Measurements from ENCODE around the gene PDLIM1. TPM values are rescaled to one million over a fixed set of nuclear protein-coding genes. Genes with fewer than 3 reads are reported as not detected.

PDLIM1 gene
- polyA plus RNA-seq, 1 donor (not counting 4 experiments of a cell fraction or from before 2014, with no cell fraction given): 298 TPM

- no peak overlapping the region for H3K27ac ChIP-seq (ENCODE audit: control insufficient read depth, insufficient read depth, low read length)
- H2AFZ ChIP-seq (ENCODE audit: control insufficient read depth, low read length): no peak overlapping the region
- H3K9ac ChIP-seq (ENCODE audit: control insufficient read depth, extremely low read depth, insufficient read depth, low read length): no peak overlapping the region
- no peaks in the 10 kb centered on the region for H4K20me1 ChIP-seq (ENCODE audit: control insufficient read depth, extremely low read depth, insufficient read depth, low read length)
- no peaks in the 10 kb centered on the region for H3K36me3 ChIP-seq (ENCODE audit: control insufficient read depth in 2 of 2, extremely low read depth in 1 of 2, insufficient read depth in 2 of 2, low read length in 2 of 2)
- dilution Hi-C loops (cut with MboI; ENCODE audit: extremely low pct_ligation_motif_present, low sequenced_read_pairs): no loop called here
- no peaks in the 10 kb centered on the region for H3K9me3 ChIP-seq (ENCODE audit: control insufficient read depth, low read depth, low read length)
- TF ChIP-seq EZH2 (IDR thresholded peaks at IDR 0.05; ENCODE audit: low read length) (no peak), CTCF (optimal IDR thresholded peaks at IDR 0.05 in 1 of 3, IDR thresholded peaks at IDR 0.05 in 1 of 3, conservative IDR thresholded peaks at IDR 0.05 in 1 of 3; ENCODE audit: extremely low read depth in 1 of 3, insufficient read depth in 2 of 3, low read length in 3 of 3) (no peak)
- H3K4me1 ChIP-seq (ENCODE audit: control insufficient read depth, extremely low read depth, insufficient read depth, low read length): peaks cover 16% of the 10 kb centered on the region
- DNase-seq (ENCODE audit: low read depth, low spot score) (no peak), FAIRE-seq (no peak)
- H3K4me2 ChIP-seq (ENCODE audit: control insufficient read depth, extremely low read depth, insufficient read depth, low read depth, low read length): no peak overlapping the region
- H3K27me3 ChIP-seq (ENCODE audit: control insufficient read depth, extremely low read depth, insufficient read depth, low read length): no peaks in the 10 kb centered on the region
- no peak overlapping the region for H3K4me3 ChIP-seq (ENCODE audit: control insufficient read depth in 2 of 3, extremely low read depth in 1 of 3, insufficient read depth in 2 of 3, low read depth in 1 of 3, low read length in 3 of 3)
- no peaks in the 10 kb centered on the region for H3K79me2 ChIP-seq (ENCODE audit: control insufficient read depth, insufficient read depth, low read length)
- peaks cover 2% of the 10 kb centered on the region for H3K9me1 ChIP-seq (ENCODE audit: control insufficient read depth, extremely low read depth, insufficient read depth, low read length)
Measured at GRCh38 chr10:95331596-95332130, 40.9 kb upstream of the PDLIM1 start.

- no peak for TF ChIP-seq EZH2 (IDR thresholded peaks at IDR 0.05; ENCODE audit: low read length)
- no peak for TF ChIP-seq CTCF (optimal IDR thresholded peaks at IDR 0.05 in 1 of 3, IDR thresholded peaks at IDR 0.05 in 1 of 3, conservative IDR thresholded peaks at IDR 0.05 in 1 of 3; ENCODE audit: extremely low read depth in 1 of 3, insufficient read depth in 2 of 3, low read length in 3 of 3)
- FAIRE-seq: no peak
- H3K9ac ChIP-seq (ENCODE audit: control insufficient read depth, extremely low read depth, insufficient read depth, low read length): no peak overlapping the region
Measured at GRCh38 chr10:95330966-95331453, 40.2 kb upstream of the PDLIM1 start.

More at GRCh38 chr10:95330966-95331453, 40.2 kb upstream of the PDLIM1 start:
- Histone ChIP-seq H3K27ac (ENCODE audit: control insufficient read depth, insufficient read depth, low read length) (no peak overlapping the region), H4K20me1 (ENCODE audit: control insufficient read depth, extremely low read depth, insufficient read depth, low read length) (no peaks in the 10 kb centered on the region), H3K36me3 (ENCODE audit: control insufficient read depth in 2 of 2, extremely low read depth in 1 of 2, insufficient read depth in 2 of 2, low read length in 2 of 2) (no peaks in the 10 kb centered on the region), H3K4me3 (ENCODE audit: control insufficient read depth in 2 of 3, extremely low read depth in 1 of 3, insufficient read depth in 2 of 3, low read depth in 1 of 3, low read length in 3 of 3) (no peak overlapping the region), H3K9me3 (ENCODE audit: control insufficient read depth, low read depth, low read length) (no peaks in the 10 kb centered on the region), H3K9me1 (ENCODE audit: control insufficient read depth, extremely low read depth, insufficient read depth, low read length) (peaks cover 2% of the 10 kb centered on the region), H3K79me2 (ENCODE audit: control insufficient read depth, insufficient read depth, low read length) (no peaks in the 10 kb centered on the region), H3K4me2 (ENCODE audit: control insufficient read depth, extremely low read depth, insufficient read depth, low read depth, low read length) (no peak overlapping the region), H3K27me3 (ENCODE audit: control insufficient read depth, extremely low read depth, insufficient read depth, low read length) (no peaks in the 10 kb centered on the region), H2AFZ (ENCODE audit: control insufficient read depth, low read length) (no peak overlapping the region), H3K4me1 (ENCODE audit: control insufficient read depth, extremely low read depth, insufficient read depth, low read length) (peaks cover 16% of the 10 kb centered on the region)
- dilution Hi-C loops (cut with MboI; ENCODE audit: extremely low pct_ligation_motif_present, low sequenced_read_pairs): no loop called here
- no peak for DNase-seq (ENCODE audit: low read depth, low spot score)

All from keratinocyte (primary cell).